ENCODE data around the gene CALD1.

Gene CALD1

GRCh38 chr7:134943785-134944400, 164.5 kb downstream of the CALD1 start:
- H3K36me3 ChIP-seq (ENCODE audit: low read length), result no peaks in the 10 kb centered on the region
- H3K9ac ChIP-seq (ENCODE audit: low read length), result no peak overlapping the region
- H3K27ac ChIP-seq (ENCODE audit: low read depth, low read length), result no peak overlapping the region
- H2AFZ ChIP-seq (ENCODE audit: low read depth, low read length, severe bottlenecking), result no peak overlapping the region
- H3F3A ChIP-seq (ENCODE audit: insufficient read depth), result no peaks in the 10 kb centered on the region
- H3K9me2 ChIP-seq (replicated peaks; ENCODE audit: insufficient read depth, low read length), result no peaks in the 10 kb centered on the region
- H3K27me3 ChIP-seq (ENCODE audit: low read length), result no peaks in the 10 kb centered on the region
- H4K20me1 ChIP-seq (ENCODE audit: low read depth, low read length), result no peaks in the 10 kb centered on the region
- no peaks in the 10 kb centered on the region for H3K9me3 ChIP-seq (ENCODE audit: insufficient read depth, low read length)
- H3K79me2 ChIP-seq (ENCODE audit: insufficient read depth, low read length), result no peaks in the 10 kb centered on the region
- H3K4me2 ChIP-seq (ENCODE audit: low read depth, low read length, poor library complexity, severe bottlenecking), result no peak overlapping the region
- no peak overlapping the region for H3K4me3 ChIP-seq (ENCODE audit: insufficient read depth, low read length, poor library complexity, severe bottlenecking)
- TF ChIP-seq CTCF (IDR thresholded peaks at IDR 0.05; ENCODE audit: insufficient read depth, low read length, poor library complexity, severe bottlenecking), result no peak
- no peak for TF ChIP-seq EZH2phosphoT487 (conservative IDR thresholded peaks at IDR 0.05; ENCODE audit: low read length)

GRCh38 chr7:134945691-134946090, 166.3 kb downstream of the CALD1 start:
- H2AFZ ChIP-seq (ENCODE audit: low read depth, low read length, severe bottlenecking), result no peak overlapping the region
- H3K4me3 ChIP-seq (ENCODE audit: insufficient read depth, low read length, poor library complexity, severe bottlenecking), result no peak overlapping the region
- no peaks in the 10 kb centered on the region for H3K27me3 ChIP-seq (ENCODE audit: low read length)
- no peaks in the 10 kb centered on the region for H3K9me2 ChIP-seq (replicated peaks; ENCODE audit: insufficient read depth, low read length)
- no peaks in the 10 kb centered on the region for H3F3A ChIP-seq (ENCODE audit: insufficient read depth)
- H3K4me2 ChIP-seq (ENCODE audit: low read depth, low read length, poor library complexity, severe bottlenecking), result no peak overlapping the region
- no peaks in the 10 kb centered on the region for H3K36me3 ChIP-seq (ENCODE audit: low read length)
- H3K9me3 ChIP-seq (ENCODE audit: insufficient read depth, low read length), result no peaks in the 10 kb centered on the region
- H3K27ac ChIP-seq (ENCODE audit: low read depth, low read length), result no peak overlapping the region
- H3K9ac ChIP-seq (ENCODE audit: low read length), result no peak overlapping the region
- H3K79me2 ChIP-seq (ENCODE audit: insufficient read depth, low read length), result no peaks in the 10 kb centered on the region
- no peak for TF ChIP-seq CTCF (IDR thresholded peaks at IDR 0.05; ENCODE audit: insufficient read depth, low read length, poor library complexity, severe bottlenecking)
- TF ChIP-seq EZH2phosphoT487 (conservative IDR thresholded peaks at IDR 0.05; ENCODE audit: low read length), result no peak
- no peaks in the 10 kb centered on the region for H4K20me1 ChIP-seq (ENCODE audit: low read depth, low read length)

- Histone ChIP-seq H4K20me1 (ENCODE audit: low read depth, low read length) (no peaks in the 10 kb centered on the region), H3K9me3 (ENCODE audit: insufficient read depth, low read length) (no peaks in the 10 kb centered on the region), H3K36me3 (ENCODE audit: low read length) (no peaks in the 10 kb centered on the region), H3K79me2 (ENCODE audit: insufficient read depth, low read length) (no peaks in the 10 kb centered on the region), H3K9me2 (replicated peaks; ENCODE audit: insufficient read depth, low read length) (no peaks in the 10 kb centered on the region), H3K4me2 (ENCODE audit: low read depth, low read length, poor library complexity, severe bottlenecking) (no peak overlapping the region), H3K9ac (ENCODE audit: low read length) (no peak overlapping the region), H3K4me3 (ENCODE audit: insufficient read depth, low read length, poor library complexity, severe bottlenecking) (no peak overlapping the region), H2AFZ (ENCODE audit: low read depth, low read length, severe bottlenecking) (no peak overlapping the region), H3K27me3 (ENCODE audit: low read length) (no peaks in the 10 kb centered on the region), H3F3A (ENCODE audit: insufficient read depth) (no peaks in the 10 kb centered on the region), H3K27ac (ENCODE audit: low read depth, low read length) (no peak overlapping the region)
- TF ChIP-seq CTCF (IDR thresholded peaks at IDR 0.05; ENCODE audit: insufficient read depth, low read length, poor library complexity, severe bottlenecking), result no peak
- no peak for TF ChIP-seq EZH2phosphoT487 (conservative IDR thresholded peaks at IDR 0.05; ENCODE audit: low read length)
Measured at GRCh38 chr7:134946260-134946659, 166.8 kb downstream of the CALD1 start.

Data from SU-DHL-6 (cell line).